Ishikawa (cell line): ENCODE data around the gene GGTLC1.

Source experiments
- CEBPB ChIP-seq: IDR thresholded peaks from 2 replicates; pipeline ENCODE4 v1.6.1; 2012
- CREB1 ChIP-seq: IDR thresholded peaks from 2 replicates; pipeline ENCODE4 v1.6.1; 2012; ENCODE audit warnings: low read depth
- EP300 ChIP-seq: IDR thresholded peaks from 2 replicates; pipeline ENCODE4 v1.6.1; 2012; ENCODE audit warnings: borderline replicate concordance
- FOXM1 ChIP-seq: IDR thresholded peaks from 2 replicates; pipeline ENCODE4 v1.6.1; 2012; ENCODE audit warnings: low read depth, borderline replicate concordance
- MAX ChIP-seq: IDR thresholded peaks from 2 replicates; pipeline ENCODE4 v1.6.1; 2012
- RAD21 ChIP-seq: IDR thresholded peaks from 2 replicates; pipeline ENCODE4 v1.6.1; 2012; ENCODE audit warnings: low read depth
- TAF1 ChIP-seq: IDR thresholded peaks from 2 replicates; pipeline ENCODE4 v1.6.1; 2012; ENCODE audit warnings: low read depth, mild to moderate bottlenecking
- TEAD4 ChIP-seq: IDR thresholded peaks from 2 replicates; pipeline ENCODE4 v1.6.1; 2012
- YY1 ChIP-seq: IDR thresholded peaks from 2 replicates; pipeline ENCODE4 v1.6.1; 2012; ENCODE audit warnings: low read depth
- TF ChIP-seq, protein P1 (sequence below): IDR thresholded peaks from 2 replicates; pipeline ENCODE4 v1.6.1; 2012

DNA sequence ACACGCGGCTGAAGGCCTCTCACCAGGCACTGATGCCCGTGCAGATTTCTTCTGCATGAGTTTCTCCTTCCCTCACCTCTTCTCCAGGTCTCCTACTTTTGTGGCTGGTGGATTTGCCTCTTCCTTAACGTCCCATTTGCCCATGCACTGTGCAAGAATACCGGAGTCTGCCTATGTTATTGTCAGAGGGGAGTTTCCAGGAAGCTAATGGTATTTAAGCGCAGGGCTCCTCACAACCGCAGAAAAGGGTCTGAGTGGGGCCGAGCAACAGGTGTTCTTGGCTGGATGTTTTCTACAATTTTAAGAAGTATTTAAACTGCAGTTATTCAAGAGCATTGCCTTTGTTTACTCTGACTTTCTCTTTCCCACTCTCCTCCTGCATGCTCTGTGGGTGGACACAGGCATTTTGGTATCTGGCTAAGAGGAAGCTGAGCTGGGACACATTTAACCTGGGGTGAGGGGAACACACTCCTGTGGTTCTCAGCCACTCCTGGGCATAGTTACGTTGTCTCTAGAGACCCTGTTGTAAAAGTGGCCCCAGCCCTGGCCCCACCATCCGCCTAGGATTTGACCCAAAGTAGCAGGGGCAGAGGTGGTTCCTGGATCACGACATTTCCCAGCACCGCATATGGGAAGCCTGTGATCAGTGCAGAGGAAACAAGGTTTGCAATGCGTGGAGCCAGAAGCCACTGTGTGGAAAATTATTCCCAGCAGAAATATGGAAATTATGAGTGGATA lies 34.4 kb downstream of the GGTLC1 start:
- TF ChIP-seq RAD21 (no peak), MAX (no peak), CEBPB (no peak), TAF1 (no peak), YY1 (no peak), EP300 (no peak), TEAD4 (no peak), FOXM1 (no peak), CREB1 (no peak)
- TF ChIP-seq, protein P1, sequence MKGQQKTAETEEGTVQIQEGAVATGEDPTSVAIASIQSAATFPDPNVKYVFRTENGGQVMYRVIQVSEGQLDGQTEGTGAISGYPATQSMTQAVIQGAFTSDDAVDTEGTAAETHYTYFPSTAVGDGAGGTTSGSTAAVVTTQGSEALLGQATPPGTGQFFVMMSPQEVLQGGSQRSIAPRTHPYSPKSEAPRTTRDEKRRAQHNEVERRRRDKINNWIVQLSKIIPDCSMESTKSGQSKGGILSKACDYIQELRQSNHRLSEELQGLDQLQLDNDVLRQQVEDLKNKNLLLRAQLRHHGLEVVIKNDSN, result no peak
